Limb (tissue), 2 donors: ENCODE measurements around the gene TMEM191C.
"Not testable (repeated sequence)": the region's sequence is repeated elsewhere in the genome, so short reads cannot be mapped to it uniquely, and the experiment has no call there.

Experiments
- DNase-seq, 2 donors: peaks; one replicate each; pipeline ENCODE4 v3.0.0-alpha.2; 2016; ENCODE audit errors: extremely low spot score in 2 of 2

The TMEM191C gene

DNA sequence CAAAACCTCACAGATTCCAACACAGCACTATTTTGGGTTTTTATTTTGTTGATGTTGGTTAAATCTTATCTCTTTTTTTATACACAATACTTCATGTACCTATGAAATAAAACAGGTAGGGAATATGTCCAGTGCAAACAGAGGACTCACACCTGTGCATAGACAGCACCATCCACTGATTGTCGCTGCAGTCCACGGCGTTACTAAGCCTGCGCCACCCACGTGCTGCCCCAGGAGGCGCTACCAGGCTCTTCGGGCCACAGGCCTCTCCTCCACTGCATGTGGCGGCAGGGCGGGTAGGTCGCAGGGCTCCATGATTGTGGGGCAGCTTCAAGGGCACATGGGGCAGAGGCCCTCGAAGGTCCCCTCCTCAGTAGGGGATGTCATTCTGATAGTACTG lies 5.8 kb downstream of the TMEM191C start:
- DNase-seq: not testable (repeated sequence)

DNA sequence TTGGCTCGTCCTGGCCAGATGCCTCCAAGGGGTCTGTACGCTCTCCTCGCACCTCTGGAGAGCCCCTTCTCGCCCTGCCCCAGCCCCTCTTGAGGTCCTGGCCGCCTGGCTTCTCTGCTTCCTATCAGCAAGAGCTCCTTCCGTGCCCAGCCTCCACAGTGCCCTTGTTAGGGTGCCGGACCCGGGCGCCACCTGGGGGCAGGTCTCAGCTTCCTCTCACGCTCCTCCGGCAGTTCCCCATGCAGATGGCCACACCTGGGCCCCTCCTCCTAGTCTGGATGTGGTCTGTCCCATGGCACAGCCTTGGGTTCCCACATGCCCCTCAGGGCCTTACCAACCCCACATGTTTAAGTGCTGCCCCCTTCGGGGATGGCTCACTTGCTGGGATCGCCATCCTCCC lies 6.5 kb downstream of the TMEM191C start:
- not testable (repeated sequence) for DNase-seq

- not testable (repeated sequence) for DNase-seq
Observed at GRCh38 chr22:21484039-21484438, 16.9 kb downstream of the TMEM191C start.

DNA sequence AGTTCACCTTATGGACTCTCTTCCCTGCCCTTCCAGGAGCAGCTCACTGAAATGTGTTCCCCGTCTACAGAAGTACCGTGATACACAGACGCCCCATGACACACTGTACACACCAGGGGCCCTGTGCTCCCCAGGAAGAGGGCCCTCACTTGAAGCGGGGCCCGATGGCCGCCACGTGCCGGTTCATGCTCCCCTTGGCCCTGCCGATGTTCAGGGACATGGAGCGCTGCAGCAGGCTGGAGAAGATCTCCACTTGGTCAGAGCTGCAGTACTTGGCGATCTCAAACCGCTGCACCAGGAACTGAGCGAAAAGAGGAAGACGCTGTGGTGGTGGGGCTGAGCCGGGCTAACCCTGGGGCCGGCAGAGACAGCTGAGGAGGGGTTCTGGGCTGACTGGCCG lies 20.5 kb downstream of the TMEM191C start:
- not testable (repeated sequence) for DNase-seq

DNA sequence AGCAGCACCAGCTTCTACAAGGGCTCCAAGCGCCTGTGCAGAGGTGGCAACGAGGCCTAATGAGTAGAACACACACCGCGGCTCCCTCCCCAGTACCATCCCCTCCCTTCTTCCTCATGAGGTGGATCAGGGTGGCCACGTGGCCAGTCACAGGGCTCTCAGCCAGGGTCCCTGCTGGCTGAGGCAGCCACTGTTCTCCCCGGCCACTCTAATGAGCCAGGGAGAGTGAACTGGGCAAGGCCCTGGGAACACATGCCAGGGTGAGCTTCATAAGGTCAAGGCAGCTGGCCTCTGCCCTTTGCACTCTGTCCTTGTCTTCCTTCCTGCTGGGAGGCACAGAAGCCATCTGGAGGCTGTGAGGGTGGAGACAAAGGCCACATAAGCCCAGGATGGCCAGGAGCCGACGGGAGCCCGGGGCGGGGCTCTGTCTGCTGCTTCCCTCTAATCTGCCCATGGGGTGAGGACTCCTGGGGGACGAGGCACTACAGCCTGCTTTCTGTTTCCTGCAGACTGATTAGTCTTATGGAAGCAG lies 22.0 kb downstream of the TMEM191C start:
- DNase-seq: not testable (repeated sequence)

- DNase-seq: not testable (repeated sequence)
Observed at GRCh38 chr22:21490556-21490955, 23.4 kb downstream of the TMEM191C start.

- not testable (repeated sequence) for DNase-seq
Observed at GRCh38 chr22:21492271-21492670, 25.1 kb downstream of the TMEM191C start.

- DNase-seq: not testable (repeated sequence)
Observed at GRCh38 chr22:21493789-21494782, 26.9 kb downstream of the TMEM191C start.

DNA sequence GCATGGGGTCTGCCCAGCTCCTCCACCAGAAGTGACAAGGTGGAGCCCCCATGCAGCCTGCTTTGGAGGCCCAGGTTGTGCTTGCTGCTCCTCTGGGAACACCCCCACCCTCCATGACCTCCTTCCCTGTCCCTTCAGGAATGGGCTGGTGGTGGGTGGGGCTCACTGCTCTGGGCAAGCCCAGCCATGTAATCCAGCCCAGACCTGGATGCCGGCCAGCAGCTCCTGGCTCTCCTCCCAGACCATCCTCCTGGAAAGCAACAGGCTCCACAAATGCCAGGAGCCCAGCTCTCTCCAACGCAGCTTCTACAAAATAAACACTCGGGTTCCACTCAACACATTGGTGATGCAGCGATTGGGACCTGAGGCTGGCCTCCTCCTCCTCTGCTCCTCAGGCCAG lies 30.8 kb downstream of the TMEM191C start:
- not testable (repeated sequence) for DNase-seq

- DNase-seq: not testable (repeated sequence)
Observed at GRCh38 chr22:21498489-21498888, 31.3 kb downstream of the TMEM191C start.

GRCh38 chr22:21499623-21500506 lies 32.7 kb downstream of the TMEM191C start:
- DNase-seq: not testable (repeated sequence)

DNA sequence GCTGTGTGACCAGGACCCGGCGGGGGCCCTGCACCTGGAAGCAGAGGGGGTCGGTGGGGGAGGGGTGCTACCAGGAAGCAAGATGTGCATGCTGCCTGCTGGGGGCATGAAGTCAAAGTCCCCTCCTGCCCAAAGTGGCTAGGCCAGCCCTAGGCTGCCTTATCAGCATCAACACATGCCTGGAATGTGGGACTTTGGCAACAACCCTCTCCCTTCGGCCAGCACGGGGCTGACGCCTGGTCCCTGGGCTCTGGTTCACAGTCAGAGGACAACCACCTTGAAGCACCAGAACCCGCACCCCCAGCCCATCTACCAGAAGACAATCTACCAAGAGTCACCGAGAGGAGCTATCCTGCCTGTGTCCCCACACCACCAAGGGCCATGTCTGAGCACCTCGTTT lies 43.2 kb downstream of the TMEM191C start:
- not testable (repeated sequence) for DNase-seq

DNA sequence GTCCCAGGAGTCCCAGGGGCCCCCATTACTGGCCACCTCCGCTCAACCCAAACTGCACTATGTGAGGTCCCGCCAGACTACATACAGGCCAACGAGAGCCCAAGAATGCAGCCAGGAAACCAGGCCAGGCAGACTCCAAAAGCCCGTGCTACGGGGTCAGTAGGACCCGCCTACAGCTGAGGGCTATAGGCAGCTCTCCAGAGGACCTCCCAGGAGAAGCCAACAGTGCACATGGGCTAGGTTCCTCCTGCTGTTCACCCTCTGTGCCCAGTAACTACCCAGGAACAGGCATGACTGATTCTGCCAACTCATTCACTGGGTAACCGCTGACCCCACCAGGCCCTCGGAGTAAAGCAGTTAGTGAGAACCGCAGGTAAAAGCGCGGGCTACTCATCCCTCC lies 44.8 kb downstream of the TMEM191C start:
- not testable (repeated sequence) for DNase-seq

GRCh38 chr22:21514117-21514516 lies 46.9 kb downstream of the TMEM191C start:
- not testable (repeated sequence) for DNase-seq

- not testable (repeated sequence) for DNase-seq
Observed at GRCh38 chr22:21515234-21515633, 48.0 kb downstream of the TMEM191C start.

DNA sequence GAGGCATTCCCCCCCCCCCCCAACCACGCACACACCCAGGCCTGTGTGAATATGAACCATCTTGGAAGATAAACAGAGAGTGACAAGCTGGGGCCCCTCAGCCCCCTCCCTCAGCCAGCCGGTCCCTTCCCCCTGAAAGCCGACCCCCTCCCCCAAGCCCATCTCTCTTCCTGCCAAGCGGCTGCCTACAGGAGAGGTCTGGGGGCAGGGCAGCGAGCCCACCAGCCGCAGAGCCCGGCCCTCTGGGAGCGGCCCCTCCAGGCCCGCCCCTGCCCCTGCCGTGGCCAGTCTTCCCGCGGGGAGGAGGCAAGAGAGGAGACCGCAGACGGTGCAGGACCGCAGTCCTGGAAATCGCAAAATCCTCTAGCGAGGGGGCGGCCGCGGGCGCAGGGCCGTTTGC lies 49.3 kb downstream of the TMEM191C start:
- DNase-seq: not testable (repeated sequence)

DNA sequence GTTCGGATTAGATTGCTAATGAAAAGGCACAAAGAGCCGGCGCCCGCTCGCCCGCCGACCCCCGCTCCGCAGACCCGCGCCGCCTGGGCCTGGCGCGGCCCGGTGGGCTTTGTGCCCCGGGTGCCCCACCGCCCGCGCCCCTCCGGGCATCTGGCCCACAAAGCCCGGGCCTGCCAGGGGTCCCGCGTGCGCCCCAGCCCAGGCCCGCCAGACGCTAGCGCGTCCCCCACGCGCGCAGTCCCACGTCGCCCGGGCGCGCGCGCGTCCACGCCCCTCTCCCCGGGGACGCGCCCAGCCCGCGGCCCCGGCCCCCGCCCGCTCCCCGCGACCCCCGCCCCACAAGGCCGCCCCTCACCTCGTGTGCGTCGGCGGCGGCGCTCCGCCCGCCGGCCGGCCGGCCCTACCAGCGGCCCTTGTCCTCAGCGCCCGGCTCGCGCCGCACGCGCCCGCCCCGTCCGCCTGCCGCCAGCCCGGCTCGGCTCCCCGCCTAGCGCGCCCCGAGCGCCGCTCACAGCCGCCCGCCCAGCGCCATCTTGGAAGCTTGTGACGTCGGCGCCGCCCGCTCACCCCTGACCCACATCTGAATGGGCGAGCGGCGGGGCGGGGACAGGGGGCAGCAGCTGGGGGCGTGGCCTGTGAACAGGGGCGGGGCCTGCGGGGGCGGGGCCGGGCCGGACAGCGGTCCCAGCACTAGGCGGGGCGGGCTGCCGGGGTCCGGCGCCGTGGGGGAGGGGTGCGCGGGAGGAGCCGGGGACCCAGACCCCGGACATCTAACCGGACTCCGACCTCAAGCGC lies 50.0 kb downstream of the TMEM191C start:
- not testable (repeated sequence) for DNase-seq
